A673 (cell line): Measurements from ENCODE around the gene DGCR8. TPM values are rescaled to one million over a fixed set of nuclear protein-coding genes. Genes with fewer than 3 reads are reported as not detected.

Experiments used
- BruUV-seq: library from RNA; stranded (reverse); fragments of 400-500 nt; replicated peaks from 2 replicates; lab custom pipeline; 2021; lab: Mats Ljungman, UMichigan
- CTCF ChIA-PET: fragments of 300-600 bp; sonication (Branson Sonifier 250); formaldehyde crosslinking; loops from one replicate; lab custom pipeline; 2022; ENCODE audit warnings: antibody characterized with exemption; lab: Charles Lee
- POLR2A ChIA-PET: fragments of 300-600 bp; sonication (Branson Sonifier 250); formaldehyde crosslinking; loops from one replicate; lab custom pipeline; 2022; ENCODE audit warnings: antibody characterized with exemption; ENCODE audit not compliant: low non-redundant PET; lab: Charles Lee
- DNase-seq: peaks from one replicate; pipeline ENCODE4 v3.0.0-alpha.2; 2015; ENCODE audit warnings: low spot score
- H3K27ac ChIP-seq: fragments of 200-600 bp; sonication (generic); 2 replicates; pipeline ENCODE4 v1.5.1; 2016; ENCODE audit warnings: mixed run types, low read depth, mild to moderate bottlenecking, mixed read lengths, antibody characterized with exemption, low read length; ENCODE audit not compliant: poor library complexity, severe bottlenecking
- H3K27me3 ChIP-seq: fragments of 200-600 bp; sonication (generic); replicated peaks from 2 replicates; pipeline ENCODE4 v1.6.1; 2017; ENCODE audit warnings: mixed run types, low read depth, mild to moderate bottlenecking, mixed read lengths, antibody characterized with exemption, low read length; ENCODE audit not compliant: insufficient read depth, poor library complexity
- H3K36me3 ChIP-seq: fragments of 200-600 bp; sonication (generic); 2 replicates; pipeline ENCODE4 v1.6.1; 2016; ENCODE audit warnings: mixed run types, mild to moderate bottlenecking, mixed read lengths, antibody characterized with exemption, low read length; ENCODE audit not compliant: insufficient read depth, poor library complexity, severe bottlenecking
- H3K4me1 ChIP-seq: fragments of 200-600 bp; sonication (generic); 2 replicates; pipeline ENCODE4 v1.6.1; 2017; ENCODE audit warnings: mixed run types, mild to moderate bottlenecking, mixed read lengths, antibody characterized with exemption, low read length; ENCODE audit not compliant: insufficient read depth, poor library complexity, severe bottlenecking
- H3K4me3 ChIP-seq: fragments of 200-600 bp; sonication (generic); 2 replicates; pipeline ENCODE4 v1.5.1; 2016; ENCODE audit warnings: low read depth, mixed run types, mild to moderate bottlenecking, mixed read lengths, low read length; ENCODE audit not compliant: poor library complexity, severe bottlenecking
- H3K9me3 ChIP-seq: fragments of 200-600 bp; sonication (generic); 2 replicates; pipeline ENCODE4 v1.6.1; 2016; ENCODE audit warnings: mixed run types, low read depth, mild to moderate bottlenecking, mixed read lengths, antibody characterized with exemption, low read length; ENCODE audit not compliant: poor library complexity, severe bottlenecking
- EZH2 ChIP-seq: fragments of 200-600 bp; sonication (generic); IDR thresholded peaks from 2 replicates; pipeline ENCODE4 v1.6.1; 2017; ENCODE audit warnings: borderline replicate concordance, low read depth, mild to moderate bottlenecking, mixed read lengths, antibody characterized with exemption, low read length; ENCODE audit not compliant: poor library complexity, severe bottlenecking
- intact Hi-C: fragments of 100-400 bp; cut with micrococcal nuclease; formaldehyde crosslinking; loops from one replicate; pipeline ENCODE4 v1.10.0; 2022; ENCODE audit not compliant: unreplicated experiment
- total RNA-seq: library from RNA; stranded (reverse); gene quantifications from 2 replicates; pipeline ENCODE4 v1.2.3, GENCODE V29; 2021
- TF ChIP-seq, protein P1 (sequence below): fragments of 300-800, 200-600 bp; sonication (generic); conservative IDR thresholded peaks from 2 replicates; pipeline ENCODE4 v1.5.1; 2017; ENCODE audit warnings: low read depth, mild to moderate bottlenecking, antibody characterized with exemption, low read length, moderate library complexity, mixed read lengths

Gene DGCR8
- total RNA-seq, 1 experiment from 2014 or later: 63.2 TPM

DNA sequence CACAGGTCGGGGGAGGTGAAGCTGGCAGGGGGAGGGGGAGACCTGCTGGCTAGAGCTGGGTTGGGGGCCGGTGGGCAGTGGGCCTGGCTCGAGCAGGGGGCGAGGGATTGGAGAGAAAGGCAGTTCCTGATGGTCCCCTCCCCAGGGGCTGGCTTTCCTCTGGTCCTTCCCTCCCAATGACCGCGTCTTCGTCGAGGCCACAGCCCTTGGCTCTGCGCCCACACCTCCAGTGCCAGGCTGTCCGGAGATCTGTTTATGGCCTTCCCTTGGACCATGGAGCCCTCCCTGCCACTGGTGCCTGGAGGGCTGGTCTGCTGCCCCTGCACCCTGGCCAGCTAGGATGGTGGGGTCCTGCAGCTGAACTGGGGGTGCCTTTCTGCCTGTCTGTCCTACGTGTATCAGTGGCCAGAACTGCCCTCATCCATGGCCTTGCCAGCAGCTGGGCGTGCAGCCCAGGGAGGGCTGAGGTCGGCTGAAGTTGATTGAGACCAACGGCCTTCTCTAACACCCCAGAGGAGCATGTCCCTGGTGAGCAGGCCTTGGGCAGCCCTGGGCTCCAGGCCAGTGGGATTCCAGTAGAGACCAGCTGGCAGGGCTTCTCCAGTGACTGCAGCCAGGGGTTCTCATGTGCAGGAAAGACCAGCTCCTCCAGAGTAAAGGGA is 46.9 kb upstream of the DGCR8 start:
- CTCF ChIA-PET: no interaction called here

DNA sequence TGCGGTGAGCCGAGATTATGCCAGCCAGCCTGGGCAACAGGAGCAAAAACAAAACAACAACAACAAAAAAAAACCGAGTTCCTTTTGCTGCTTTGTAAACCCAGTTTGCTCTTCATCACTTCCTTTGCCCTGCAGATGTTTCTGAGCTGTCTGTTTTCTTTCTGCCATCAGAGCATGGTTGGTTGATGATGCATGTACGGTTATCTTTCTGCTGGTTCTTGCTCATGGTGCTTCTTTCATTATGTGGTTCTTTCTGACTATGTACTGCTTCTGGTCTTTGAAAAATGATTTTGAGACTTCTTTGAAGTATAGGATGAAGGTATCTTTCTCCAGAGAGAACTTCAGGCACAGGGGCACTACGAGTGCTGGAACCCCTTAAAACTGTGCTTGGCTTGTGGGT is 45.9 kb upstream of the DGCR8 start:
- H3K4me3 ChIP-seq: no peak overlapping the region
- no peak for TF ChIP-seq EZH2
- TF ChIP-seq, protein P1, sequence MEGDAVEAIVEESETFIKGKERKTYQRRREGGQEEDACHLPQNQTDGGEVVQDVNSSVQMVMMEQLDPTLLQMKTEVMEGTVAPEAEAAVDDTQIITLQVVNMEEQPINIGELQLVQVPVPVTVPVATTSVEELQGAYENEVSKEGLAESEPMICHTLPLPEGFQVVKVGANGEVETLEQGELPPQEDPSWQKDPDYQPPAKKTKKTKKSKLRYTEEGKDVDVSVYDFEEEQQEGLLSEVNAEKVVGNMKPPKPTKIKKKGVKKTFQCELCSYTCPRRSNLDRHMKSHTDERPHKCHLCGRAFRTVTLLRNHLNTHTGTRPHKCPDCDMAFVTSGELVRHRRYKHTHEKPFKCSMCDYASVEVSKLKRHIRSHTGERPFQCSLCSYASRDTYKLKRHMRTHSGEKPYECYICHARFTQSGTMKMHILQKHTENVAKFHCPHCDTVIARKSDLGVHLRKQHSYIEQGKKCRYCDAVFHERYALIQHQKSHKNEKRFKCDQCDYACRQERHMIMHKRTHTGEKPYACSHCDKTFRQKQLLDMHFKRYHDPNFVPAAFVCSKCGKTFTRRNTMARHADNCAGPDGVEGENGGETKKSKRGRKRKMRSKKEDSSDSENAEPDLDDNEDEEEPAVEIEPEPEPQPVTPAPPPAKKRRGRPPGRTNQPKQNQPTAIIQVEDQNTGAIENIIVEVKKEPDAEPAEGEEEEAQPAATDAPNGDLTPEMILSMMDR: no peak
- no peaks in the 10 kb centered on the region for H3K4me1 ChIP-seq
- H3K36me3 ChIP-seq: no peaks in the 10 kb centered on the region
- H3K27me3 ChIP-seq: no peaks in the 10 kb centered on the region
- DNase-seq: no peak
- no peaks in the 10 kb centered on the region for H3K9me3 ChIP-seq
- ChIA-PET CTCF (no interaction called here), POLR2A (no interaction called here)
- no TSS peak for BruUV-seq
- intact Hi-C loops: no loop called here
- no peak overlapping the region for H3K27ac ChIP-seq

More for the DNA sequence above, 46.9 kb upstream of the DGCR8 start:
- no peak overlapping the region for H3K4me3 ChIP-seq
- BruUV-seq: no TSS peak
- POLR2A ChIA-PET: interaction anchor here (0.5 kb wide), 1 partner anchor 59 kb away, joined by 3 read pairs; no protein-coding TSS in a partner anchor
- no peak for TF ChIP-seq EZH2
- TF ChIP-seq, protein P1: no peak
- no peak overlapping the region for H3K27ac ChIP-seq
- no peaks in the 10 kb centered on the region for H3K36me3 ChIP-seq
- no peaks in the 10 kb centered on the region for H3K9me3 ChIP-seq
- no peaks in the 10 kb centered on the region for H3K4me1 ChIP-seq
- intact Hi-C loops: no loop called here
- no peak for DNase-seq
- H3K27me3 ChIP-seq: no peaks in the 10 kb centered on the region

DNA sequence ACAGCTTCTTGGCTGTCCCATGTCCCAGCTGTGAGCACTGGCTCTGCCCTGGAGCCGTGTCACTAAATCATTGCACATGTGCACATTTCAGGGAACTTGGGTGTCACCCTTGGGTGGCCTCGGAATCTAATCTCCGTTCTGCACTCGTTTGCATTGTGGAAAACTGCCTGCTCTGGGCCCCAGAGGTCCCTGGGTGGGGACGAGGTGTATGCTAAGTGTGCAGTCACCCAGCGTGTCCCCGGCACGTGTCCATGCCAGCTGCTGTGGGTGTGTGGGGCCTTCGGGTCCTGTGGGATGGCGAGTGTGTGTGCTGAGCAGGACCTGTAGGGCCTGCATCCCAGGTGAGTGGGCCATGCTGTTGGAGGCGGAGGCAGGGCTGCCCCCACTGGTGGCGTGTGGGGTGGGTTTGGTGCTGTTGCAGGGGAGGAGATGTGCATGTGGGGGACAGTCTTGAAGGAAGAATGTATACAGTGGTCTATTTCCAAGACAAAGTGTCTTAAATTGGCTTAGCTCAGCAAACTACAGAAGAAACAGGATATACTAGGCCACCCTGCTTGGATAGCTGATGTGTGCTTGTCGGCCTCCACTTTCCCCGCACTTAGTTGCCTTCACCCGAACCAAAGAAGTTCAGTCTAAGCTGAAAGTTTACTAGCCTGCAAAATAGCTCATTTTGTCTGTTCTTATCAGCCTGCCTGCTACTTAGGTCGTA is 44.5 kb upstream of the DGCR8 start:
- no peaks in the 10 kb centered on the region for H3K36me3 ChIP-seq
- H3K27me3 ChIP-seq: no peaks in the 10 kb centered on the region
- no peak for TF ChIP-seq EZH2
- TF ChIP-seq, protein P1: no peak
- no peak overlapping the region for H3K4me3 ChIP-seq
- no peaks in the 10 kb centered on the region for H3K9me3 ChIP-seq
- no peak for DNase-seq
- ChIA-PET CTCF (no interaction called here), POLR2A (no interaction called here)
- H3K27ac ChIP-seq: no peak overlapping the region
- intact Hi-C loops: no loop called here
- H3K4me1 ChIP-seq: no peaks in the 10 kb centered on the region
- no TSS peak for BruUV-seq
